Mesenchymal stem cell (in vitro differentiated cells and primary cell): ENCODE data around the gene EML5.
A peak's percentile ranks its signal among the peaks of the same experiment; 100 is the strongest.

Experiments used
- DNase-seq: peaks from one replicate; pipeline ENCODE4 v3.0.0-alpha.2; 2013
- H2AFZ ChIP-seq: one replicate; pipeline ENCODE4 v1.6.1; 2013; ENCODE audit warnings: low read depth, mild to moderate bottlenecking, control low read depth, inconsistent platforms, low read length, moderate library complexity
- H2AK5ac ChIP-seq: 2 replicates; pipeline ENCODE4 v1.6.1; 2013; ENCODE audit warnings: low read length, moderate library complexity, mild to moderate bottlenecking, inconsistent platforms; ENCODE audit not compliant: severe bottlenecking
- H2BK120ac ChIP-seq: one replicate; pipeline ENCODE4 v1.6.1; 2013; ENCODE audit warnings: low read depth, mild to moderate bottlenecking, inconsistent platforms, low read length, moderate library complexity
- H2BK12ac ChIP-seq, 2 experiments: one replicate each; pipeline ENCODE4 v1.6.1; 2013; ENCODE audit warnings: inconsistent platforms in 2 of 2, low read length in 2 of 2, mild to moderate bottlenecking in 2 of 2, moderate library complexity in 2 of 2, control low read depth in 1 of 2
- H2BK15ac ChIP-seq: one replicate; pipeline ENCODE4 v1.6.1; 2013; ENCODE audit warnings: mild to moderate bottlenecking, low read depth, inconsistent platforms; ENCODE audit not compliant: poor library complexity, severe bottlenecking
- H2BK5ac ChIP-seq: 2 replicates; pipeline ENCODE4 v1.6.1; 2013; ENCODE audit warnings: low read depth, mild to moderate bottlenecking, low read length, control low read depth, inconsistent platforms; ENCODE audit not compliant: poor library complexity, severe bottlenecking
- H3K14ac ChIP-seq, 2 experiments: one replicate each; pipeline ENCODE4 v1.6.1; 2013; ENCODE audit warnings: inconsistent platforms in 2 of 2, low read length in 2 of 2, control low read depth in 1 of 2, mild to moderate bottlenecking in 1 of 2, moderate library complexity in 1 of 2
- H3K18ac ChIP-seq, 2 experiments: one replicate each; pipeline ENCODE4 v1.6.1; 2013; ENCODE audit warnings: inconsistent platforms in 2 of 2, low read length in 2 of 2, control low read depth in 1 of 2, low read depth in 1 of 2, mild to moderate bottlenecking in 1 of 2
- H3K23ac ChIP-seq, 2 experiments: one replicate each; pipeline ENCODE4 v1.6.1; 2013; ENCODE audit warnings: inconsistent platforms in 2 of 2, low read length in 2 of 2, mild to moderate bottlenecking in 2 of 2, moderate library complexity in 2 of 2, control low read depth in 1 of 2
- H3K27ac ChIP-seq: 2 replicates; pipeline ENCODE4 v1.5.1; 2013; ENCODE audit warnings: mild to moderate bottlenecking, moderate library complexity, low read length, control low read depth, inconsistent platforms; ENCODE audit not compliant: poor library complexity, severe bottlenecking
- H3K27me3 ChIP-seq, 2 experiments: 2 replicates each; pipeline versions ENCODE4 v1.6.1 to v1.7.0; 2013; ENCODE audit warnings: low read length in 2 of 2, mild to moderate bottlenecking in 2 of 2, moderate library complexity in 2 of 2, control low read depth in 1 of 2, inconsistent platforms in 1 of 2; ENCODE audit not compliant: control insufficient read depth in 1 of 2, insufficient read depth in 1 of 2
- H3K36me3 ChIP-seq, 2 experiments: 2 replicates each; pipeline versions ENCODE4 v1.6.1 to v1.7.0; 2013; ENCODE audit warnings: low read length in 2 of 2, control low read depth in 1 of 2, inconsistent platforms in 1 of 2, low read depth in 1 of 2, mild to moderate bottlenecking in 1 of 2; ENCODE audit not compliant: insufficient read depth in 2 of 2, control insufficient read depth in 1 of 2
- H3K4ac ChIP-seq, 2 experiments: one replicate each; pipeline ENCODE4 v1.6.1; 2013; ENCODE audit warnings: inconsistent platforms in 2 of 2, low read length in 2 of 2, mild to moderate bottlenecking in 2 of 2, moderate library complexity in 2 of 2, control low read depth in 1 of 2, low read depth in 1 of 2
- H3K4me1 ChIP-seq: 2 replicates; pipeline ENCODE4 v1.6.1; 2013; ENCODE audit warnings: low read depth, low read length, control low read depth; ENCODE audit not compliant: control insufficient read depth, insufficient read depth
- H3K4me2 ChIP-seq: 2 replicates; pipeline ENCODE4 v1.6.1; 2013; ENCODE audit warnings: low read length, mild to moderate bottlenecking, inconsistent platforms; ENCODE audit not compliant: poor library complexity, severe bottlenecking
- H3K4me3 ChIP-seq, 2 experiments: 2 replicates each; pipeline versions ENCODE4 v1.5.1 to v1.7.0; 2013; ENCODE audit warnings: low read length in 2 of 2, mild to moderate bottlenecking in 2 of 2, control low read depth in 1 of 2, low read depth in 1 of 2; ENCODE audit not compliant: insufficient read depth in 1 of 2
- H3K79me1 ChIP-seq: replicated peaks from 2 replicates; pipeline ENCODE4 v1.6.1; 2013; ENCODE audit warnings: mild to moderate bottlenecking, control low read depth, low read length, inconsistent platforms; ENCODE audit not compliant: poor library complexity, severe bottlenecking
- H3K9ac ChIP-seq: 2 replicates; pipeline ENCODE4 v1.7.0; 2013; ENCODE audit warnings: mild to moderate bottlenecking, low read length, moderate library complexity
- H3K9me3 ChIP-seq: 2 replicates; pipeline ENCODE4 v1.7.0; 2013; ENCODE audit warnings: mild to moderate bottlenecking, low read length; ENCODE audit not compliant: control insufficient read depth
- H4K8ac ChIP-seq: one replicate; pipeline ENCODE4 v1.6.1; 2013; ENCODE audit warnings: inconsistent platforms, mild to moderate bottlenecking, low read length, moderate library complexity
- H4K91ac ChIP-seq: one replicate; pipeline ENCODE4 v1.6.1; 2013; ENCODE audit warnings: mild to moderate bottlenecking, low read length, inconsistent platforms
- WGBS: methylation state at CpG from one replicate; pipeline ENCODE4 v1.1.7; 2013; ENCODE audit warnings: mixed read lengths; 5-methylcytosine and 5-hydroxymethylcytosine counted together

EML5 gene

GRCh38 chr14:88831284-88831683, 38.5 kb upstream of the EML5 start:
- no peak overlapping the region for H3K9ac ChIP-seq
- H3K4me1 ChIP-seq: peaks cover 3% of the 10 kb centered on the region
- H2AK5ac ChIP-seq: no peak overlapping the region
- H3K14ac ChIP-seq: no peak overlapping the region
- H4K8ac ChIP-seq: no peak overlapping the region
- H2BK5ac ChIP-seq: no peak overlapping the region
- H2BK12ac ChIP-seq: no peak overlapping the region
- H3K4ac ChIP-seq: no peak overlapping the region
- no peak overlapping the region for H3K18ac ChIP-seq
- no peak overlapping the region for H2AFZ ChIP-seq
- no peak overlapping the region for H3K4me2 ChIP-seq
- H3K23ac ChIP-seq: no peak overlapping the region
- DNase-seq: no peak
- H2BK15ac ChIP-seq: no peak overlapping the region
- peaks cover 21% of the 10 kb centered on the region for H3K79me1 ChIP-seq
- H3K4me3 ChIP-seq: no peak overlapping the region
- no peak overlapping the region for H2BK120ac ChIP-seq
- H3K36me3 ChIP-seq: no peaks in the 10 kb centered on the region
- no peak overlapping the region for H3K27ac ChIP-seq
- no peak overlapping the region for H4K91ac ChIP-seq
- H3K27me3 ChIP-seq: no peaks in the 10 kb centered on the region
- no peaks in the 10 kb centered on the region for H3K9me3 ChIP-seq

GRCh38 chr14:88829685-88830302, 37.0 kb upstream of the EML5 start:
- no peak overlapping the region for H3K4ac ChIP-seq
- H4K8ac ChIP-seq: no peak overlapping the region
- no peak overlapping the region for H3K14ac ChIP-seq
- H2BK5ac ChIP-seq: no peak overlapping the region
- H3K9ac ChIP-seq: no peak overlapping the region
- no peaks in the 10 kb centered on the region for H3K27me3 ChIP-seq
- peaks cover 22% of the 10 kb centered on the region for H3K79me1 ChIP-seq
- no peak for DNase-seq
- H3K4me2 ChIP-seq: no peak overlapping the region
- peaks cover 3% of the 10 kb centered on the region for H3K4me1 ChIP-seq
- H2AK5ac ChIP-seq: no peak overlapping the region
- H2BK120ac ChIP-seq: no peak overlapping the region
- H4K91ac ChIP-seq: no peak overlapping the region
- no peak overlapping the region for H3K27ac ChIP-seq
- H3K23ac ChIP-seq: no peak overlapping the region
- 86% methylated on average over 3 of the region's 4 CpGs for WGBS
- H2AFZ ChIP-seq: no peak overlapping the region
- no peaks in the 10 kb centered on the region for H3K9me3 ChIP-seq
- H3K18ac ChIP-seq: no peak overlapping the region
- no peaks in the 10 kb centered on the region for H3K36me3 ChIP-seq
- no peak overlapping the region for H3K4me3 ChIP-seq
- H2BK12ac ChIP-seq: no peak overlapping the region
- no peak overlapping the region for H2BK15ac ChIP-seq

GRCh38 chr14:88829188-88829587, 36.4 kb upstream of the EML5 start:
- Histone ChIP-seq H2AFZ (no peak overlapping the region), H3K18ac (no peak overlapping the region), H3K27me3 (no peaks in the 10 kb centered on the region), H3K79me1 (peaks cover 21% of the 10 kb centered on the region), H3K9ac (peak overlapping the region; percentile 18), H3K4ac (no peak overlapping the region), H3K4me3 (no peak overlapping the region), H2BK5ac (no peak overlapping the region), H4K91ac (no peak overlapping the region), H2AK5ac (no peak overlapping the region), H3K14ac (no peak overlapping the region), H4K8ac (no peak overlapping the region), H2BK120ac (no peak overlapping the region), H3K36me3 (no peaks in the 10 kb centered on the region), H3K27ac (no peak overlapping the region), H2BK15ac (no peak overlapping the region), H3K9me3 (no peaks in the 10 kb centered on the region), H3K23ac (no peak overlapping the region), H2BK12ac (no peak overlapping the region), H3K4me1 (peaks cover 3% of the 10 kb centered on the region), H3K4me2 (no peak overlapping the region)
- WGBS: 79% methylated on average over 3 of the region's 3 CpGs
- no peak for DNase-seq

GRCh38 chr14:88825503-88825902, 32.8 kb upstream of the EML5 start:
- no peak for DNase-seq
- Histone ChIP-seq H3K4ac (no peak overlapping the region), H4K91ac (no peak overlapping the region), H3K14ac (no peak overlapping the region), H2BK12ac (no peak overlapping the region), H3K4me1 (no peaks in the 10 kb centered on the region), H3K79me1 (peaks cover 12% of the 10 kb centered on the region), H2AFZ (no peak overlapping the region), H3K27ac (no peak overlapping the region), H3K4me3 (peak overlapping the region in 1 of 2 experiments; percentile 83), H3K18ac (no peak overlapping the region), H2BK5ac (no peak overlapping the region), H4K8ac (no peak overlapping the region), H3K23ac (no peak overlapping the region), H3K36me3 (no peaks in the 10 kb centered on the region), H3K27me3 (no peaks in the 10 kb centered on the region), H3K4me2 (peak overlapping the region; percentile 80), H3K9ac (peak overlapping the region; percentile 96), H2BK15ac (no peak overlapping the region), H3K9me3 (no peaks in the 10 kb centered on the region), H2AK5ac (no peak overlapping the region), H2BK120ac (no peak overlapping the region)
- WGBS: 95% methylated on average over 8 of the region's 9 CpGs
